HepG2 (cell line): Measurements from ENCODE around the gene ANKRD31.

Experiments used
- JUN ChIP-seq: sonication (generic); formaldehyde crosslinking; IDR thresholded peaks from 2 replicates; pipeline ENCODE4 v1.4.0; 2020; ENCODE audit warnings: mild to moderate bottlenecking, missing genetic modification reagents
- MAX ChIP-seq: IDR thresholded peaks from 2 replicates; pipeline ENCODE4 v1.6.1; 2012; ENCODE audit warnings: inconsistent platforms
- ZHX1 ChIP-seq: sonication (generic); formaldehyde crosslinking; IDR thresholded peaks from 2 replicates; pipeline ENCODE4 v1.8.1; 2022; ENCODE audit warnings: low read depth, mild to moderate bottlenecking, missing genetic modification reagents
- ZNF550 ChIP-seq: sonication (generic); formaldehyde crosslinking; IDR thresholded peaks from 2 replicates; pipeline ENCODE4 v1.4.0; 2020; ENCODE audit warnings: mild to moderate bottlenecking, missing genetic modification reagents, borderline replicate concordance

- TF ChIP-seq JUN (CRISPR knock-in tag): no peak
- no peak for TF ChIP-seq ZNF550 (CRISPR knock-in tag)
- TF ChIP-seq ZHX1 (CRISPR knock-in tag): no peak
- TF ChIP-seq MAX: no peak
These were observed 35.9 kb downstream of the ANKRD31 start for GRCh38 chr5:75200776-75201175.
